Testis (tissue), 3 donors: ENCODE results near the gene CYBA. TPM values are rescaled to one million over a fixed set of nuclear protein-coding genes. Genes with fewer than 3 reads are reported as not detected.
A peak's percentile ranks its signal among the peaks of the same experiment; 100 is the strongest.

Source experiments
- DNase-seq: peaks from one replicate; pipeline ENCODE4 v3.0.0-alpha.2; 2019
- H3K27ac ChIP-seq, 2 donors: fragments of 200-600 bp; sonication (generic); one replicate each; pipeline ENCODE4 v1.5.1; 2019
- H3K27me3 ChIP-seq: fragments of 200-600 bp; sonication (generic); one replicate; pipeline ENCODE4 v1.5.1; 2019
- H3K36me3 ChIP-seq: fragments of 200-600 bp; sonication (generic); one replicate; pipeline ENCODE4 v1.5.1; 2017; ENCODE audit warnings: low read depth; ENCODE audit errors: missing control alignments
- H3K4me1 ChIP-seq: fragments of 200-600 bp; sonication (generic); one replicate; pipeline ENCODE4 v1.5.1; 2019
- H3K4me3 ChIP-seq, 2 donors: fragments of 200-600 bp; sonication (generic); one replicate each; pipeline ENCODE4 v1.5.1; 2017 to 2019
- H3K9me3 ChIP-seq: fragments of 200-600 bp; sonication (generic); one replicate; pipeline ENCODE4 v1.5.1; 2017
- CTCF ChIP-seq, 3 experiments: fragments of 450-650 bp in 2 of 3; fragments of 200-600 bp in 1 of 3; sonication (generic) in 1 of 3; IDR thresholded peaks; one replicate each; pipeline ENCODE4 v1.5.1; 2016 to 2019; ENCODE audit warnings: antibody characterized with exemption in 3 of 3, mild to moderate bottlenecking in 2 of 3, moderate library complexity in 1 of 3
- POLR2A ChIP-seq: fragments of 450-650 bp; IDR thresholded peaks from one replicate; pipeline ENCODE4 v1.6.1; 2017; ENCODE audit warnings: antibody characterized with exemption, mild to moderate bottlenecking, moderate library complexity
- WGBS, 2 donors: methylation state at CpG; one replicate each; pipeline ENCODE4 v1.1.5; 2018; 5-methylcytosine and 5-hydroxymethylcytosine counted together
- intact Hi-C: fragments of 100-400 bp; cut with DNase I; formaldehyde crosslinking; loops from one replicate; pipeline ENCODE4 v1.15.1; 2023; ENCODE audit warnings: low total_unique reads
- polyA plus RNA-seq: library from polyadenylated mRNA; stranded (reverse); fragments of 350-450 nt; fragmentation: Illumina TruSeq; extraction: RNeasy Lipid Tissue Mini Kit (QIAGEN cat#74804); gene quantifications from one replicate; pipeline ENCODE4 v1.2.3, GENCODE V29; 2014; ENCODE audit warnings: low read depth, low replicate concordance; ENCODE audit not compliant: insufficient read depth
- total RNA-seq, 2 donors: library from RNA; depleted of rRNA; stranded (reverse); fragments of >200 nt; gene quantifications; one replicate each; pipeline ENCODE4 v1.2.3, GENCODE V29; 2016

Gene CYBA
- total and polyA plus RNA-seq, 3 donors from 2014 or later: 11.7 to 40.0 (median 34.9) TPM

- TF ChIP-seq CTCF (IDR thresholded peaks at IDR 0.05) (peak; percentile 5 to 36 (median 8)), POLR2A (no peak)
- Histone ChIP-seq H3K4me1 (peaks cover 19% of the 10 kb centered on the region), H3K27me3 (no peaks in the 10 kb centered on the region), H3K27ac (no peak overlapping the region), H3K4me3 (peak overlapping the region; percentile 44 to 48), H3K9me3 (no peaks in the 10 kb centered on the region), H3K36me3 (no peaks in the 10 kb centered on the region)
- 6% methylated on average over 21 to 33 of the region's 33 CpGs for WGBS, 2 donors
- no peak for DNase-seq
- intact Hi-C loops: no loop called here
Observed at GRCh38 chr16:88685156-88686061, 34.6 kb upstream of the CYBA start.

- peaks cover 19% of the 10 kb centered on the region for H3K4me1 ChIP-seq
- whole genome bisulfite sequencing, 2 donors: 67 to 71% methylated on average over 13 to 15 of the region's 15 CpGs
- no peaks in the 10 kb centered on the region for H3K9me3 ChIP-seq
- no peaks in the 10 kb centered on the region for H3K27me3 ChIP-seq
- no peaks in the 10 kb centered on the region for H3K36me3 ChIP-seq
- DNase-seq: no peak
- no peak overlapping the region for H3K27ac ChIP-seq
- TF ChIP-seq POLR2A: no peak
- no peak for TF ChIP-seq CTCF (IDR thresholded peaks at IDR 0.05)
- intact Hi-C loops: no loop called here
- no peak overlapping the region for H3K4me3 ChIP-seq
Observed at GRCh38 chr16:88684569-88685155, 33.8 kb upstream of the CYBA start.

- peak; percentile 65 for DNase-seq
Observed at GRCh38 chr16:88681709-88682451, 31.0 kb upstream of the CYBA start.

GRCh38 chr16:88681084-88681680 is 30.3 kb upstream of the CYBA start:
- TF ChIP-seq CTCF (IDR thresholded peaks at IDR 0.05) (no peak), POLR2A (no peak)
- intact Hi-C loops: no loop called here
- no peaks in the 10 kb centered on the region for H3K9me3 ChIP-seq
- no peak for DNase-seq
- H3K27me3 ChIP-seq: no peaks in the 10 kb centered on the region
- H3K4me1 ChIP-seq: peaks cover 8% of the 10 kb centered on the region
- 50 to 56% methylated on average over 5 to 29 of the region's 31 CpGs for WGBS, 2 donors
- no peak overlapping the region for H3K27ac ChIP-seq
- H3K4me3 ChIP-seq: no peak overlapping the region
- no peaks in the 10 kb centered on the region for H3K36me3 ChIP-seq

More at GRCh38 chr16:88681709-88682451, 31.0 kb upstream of the CYBA start:
- 27 to 37% methylated on average over 11 to 21 of the region's 21 CpGs for WGBS, 2 donors
- H3K36me3 ChIP-seq: no peaks in the 10 kb centered on the region
- intact Hi-C loops: no loop called here
- TF ChIP-seq CTCF (IDR thresholded peaks at IDR 0.05): no peak
- TF ChIP-seq POLR2A: no peak
- no peak overlapping the region for H3K27ac ChIP-seq
- H3K27me3 ChIP-seq: no peaks in the 10 kb centered on the region
- H3K9me3 ChIP-seq: no peaks in the 10 kb centered on the region
- no peak overlapping the region for H3K4me3 ChIP-seq
- peaks cover 12% of the 10 kb centered on the region for H3K4me1 ChIP-seq
